Gastroesophageal sphincter (tissue), 3 donors: ENCODE measurements around the gene DNAJB1.
"Not testable (repeated sequence)": the region's sequence is repeated elsewhere in the genome, so short reads cannot be mapped to it uniquely, and the experiment has no call there.

Experiments used
- EP300 ChIP-seq: sonication (generic); formaldehyde crosslinking; IDR thresholded peaks from one replicate; pipeline ENCODE4 v1.6.1; 2017; ENCODE audit warnings: antibody characterized with exemption, mild to moderate bottlenecking
- POLR2A ChIP-seq, 2 donors: fragments of 450-650 bp; IDR thresholded peaks; one replicate each; pipeline ENCODE4 v1.6.1; 2017; ENCODE audit warnings: antibody characterized with exemption in 2 of 2, mild to moderate bottlenecking in 2 of 2, moderate library complexity in 1 of 2
- POLR2AphosphoS5 ChIP-seq: sonication (generic); formaldehyde crosslinking; IDR thresholded peaks from one replicate; pipeline ENCODE4 v1.6.1; 2017; ENCODE audit warnings: antibody characterized with exemption
- TF ChIP-seq, protein P1 (sequence below), 4 experiments: fragments of 200-600 bp in 2 of 4; fragments of 450-650 bp in 2 of 4; sonication (generic) in 1 of 4; IDR thresholded peaks; one replicate each; pipeline ENCODE4 v1.5.1; 2017 to 2019; ENCODE audit warnings: antibody characterized with exemption in 4 of 4, mild to moderate bottlenecking in 2 of 4, moderate library complexity in 2 of 4

DNA sequence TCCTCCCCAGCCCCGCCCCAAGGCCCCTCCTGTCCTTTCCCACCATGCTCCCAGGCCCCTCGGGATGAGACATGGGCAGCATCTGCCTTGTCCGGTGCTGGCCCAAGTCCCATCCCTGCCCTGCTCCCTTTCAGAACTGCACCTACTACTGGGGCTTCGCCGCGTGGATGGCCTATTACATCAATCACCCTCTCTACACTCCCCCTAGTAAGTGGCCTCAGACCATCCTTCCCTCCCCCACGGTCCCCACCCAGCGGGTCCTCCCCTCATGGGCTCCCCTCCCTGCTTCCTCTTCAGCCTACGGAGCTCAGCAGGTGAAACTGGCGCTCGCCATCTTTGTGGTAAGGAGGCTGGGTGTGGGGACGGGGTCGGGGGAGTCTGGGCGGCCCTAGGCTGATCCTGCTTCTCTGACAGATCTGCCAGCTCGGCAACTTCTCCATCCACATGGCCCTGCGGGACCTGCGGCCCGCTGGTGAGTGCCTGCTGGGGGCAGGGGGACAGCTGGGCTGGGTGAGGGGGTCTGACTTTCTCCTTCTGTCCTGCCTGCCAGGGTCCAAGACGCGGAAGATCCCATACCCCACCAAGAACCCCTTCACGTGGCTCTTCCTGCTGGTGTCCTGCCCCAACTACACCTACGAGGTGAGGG is 46.6 kb upstream of the DNAJB1 start:
- TF ChIP-seq, protein P1, sequence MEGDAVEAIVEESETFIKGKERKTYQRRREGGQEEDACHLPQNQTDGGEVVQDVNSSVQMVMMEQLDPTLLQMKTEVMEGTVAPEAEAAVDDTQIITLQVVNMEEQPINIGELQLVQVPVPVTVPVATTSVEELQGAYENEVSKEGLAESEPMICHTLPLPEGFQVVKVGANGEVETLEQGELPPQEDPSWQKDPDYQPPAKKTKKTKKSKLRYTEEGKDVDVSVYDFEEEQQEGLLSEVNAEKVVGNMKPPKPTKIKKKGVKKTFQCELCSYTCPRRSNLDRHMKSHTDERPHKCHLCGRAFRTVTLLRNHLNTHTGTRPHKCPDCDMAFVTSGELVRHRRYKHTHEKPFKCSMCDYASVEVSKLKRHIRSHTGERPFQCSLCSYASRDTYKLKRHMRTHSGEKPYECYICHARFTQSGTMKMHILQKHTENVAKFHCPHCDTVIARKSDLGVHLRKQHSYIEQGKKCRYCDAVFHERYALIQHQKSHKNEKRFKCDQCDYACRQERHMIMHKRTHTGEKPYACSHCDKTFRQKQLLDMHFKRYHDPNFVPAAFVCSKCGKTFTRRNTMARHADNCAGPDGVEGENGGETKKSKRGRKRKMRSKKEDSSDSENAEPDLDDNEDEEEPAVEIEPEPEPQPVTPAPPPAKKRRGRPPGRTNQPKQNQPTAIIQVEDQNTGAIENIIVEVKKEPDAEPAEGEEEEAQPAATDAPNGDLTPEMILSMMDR (IDR thresholded peaks at IDR 0.05): not testable (repeated sequence)
- not testable (repeated sequence) for TF ChIP-seq POLR2A (IDR thresholded peaks at IDR 0.05); POLR2AphosphoS5; EP300
